Measurements from ENCODE around the gene RFX2.
"Not testable (repeated sequence)": the region's sequence is repeated elsewhere in the genome, so short reads cannot be mapped to it uniquely, and the experiment has no call there.

RFX2 gene

GRCh38 chr19:5987077-5987818 is 123.1 kb downstream of the RFX2 start:
- peak; percentile 64 for DNase-seq

DNA sequence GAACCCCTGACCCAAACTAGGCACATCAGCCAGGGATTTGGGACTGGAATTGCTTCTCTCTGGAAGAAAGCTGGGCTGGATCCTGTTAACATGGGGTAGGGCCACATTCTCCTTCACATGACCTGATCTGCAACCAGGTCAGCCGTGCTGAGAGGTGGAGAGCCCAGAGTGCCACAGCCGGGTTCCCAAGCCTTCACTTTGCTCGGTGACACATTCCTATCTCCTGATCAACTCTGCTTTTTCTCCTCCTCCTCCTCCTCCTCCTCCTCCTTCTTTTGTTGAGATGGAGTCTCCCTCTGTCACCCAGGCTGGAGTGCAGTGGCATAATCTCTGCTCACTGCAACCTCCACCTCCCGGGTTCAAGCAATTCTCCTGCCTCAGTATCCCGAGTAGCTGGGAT is 124.5 kb downstream of the RFX2 start:
- DNase-seq: not testable (repeated sequence)

GRCh38 chr19:5985098-5985783 is 125.1 kb downstream of the RFX2 start:
- DNase-seq: no peak

GRCh38 chr19:5984600-5984999 is 125.7 kb downstream of the RFX2 start:
- no peak for DNase-seq

DNA sequence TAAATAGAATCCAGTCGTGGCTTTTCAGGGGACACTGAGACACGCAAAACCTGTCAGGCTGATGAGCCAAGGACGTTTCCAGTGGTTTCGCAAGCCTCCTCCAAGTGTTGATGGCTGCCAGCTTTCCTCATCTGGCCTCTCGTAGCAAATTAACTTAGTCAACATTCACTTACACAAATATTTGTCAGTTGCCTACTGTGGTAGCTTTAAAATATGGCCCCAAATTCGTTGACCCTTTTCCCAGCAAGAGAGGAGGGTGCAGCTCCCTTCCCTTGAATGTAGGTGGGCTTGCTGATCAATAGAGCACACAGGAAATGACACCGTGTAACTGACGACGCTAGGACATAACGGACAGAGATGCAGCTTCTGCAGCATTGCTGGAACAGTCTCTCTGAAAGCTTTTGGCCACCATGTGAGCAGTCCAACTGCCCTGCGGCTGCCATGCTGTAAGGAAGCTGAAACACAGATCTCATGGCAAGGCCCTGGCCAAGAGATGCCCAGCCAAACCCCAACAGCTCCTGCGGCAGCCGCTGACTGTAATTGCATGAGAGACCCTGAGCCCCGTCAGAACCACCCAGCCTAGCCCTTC is 126.8 kb downstream of the RFX2 start:
- DNase-seq: no peak

GRCh38 chr19:5978606-5979552 is 131.4 kb downstream of the RFX2 start:
- no peak for DNase-seq

GRCh38 chr19:5977785-5978605 is 132.3 kb downstream of the RFX2 start, which contains the start of gene RANBP3:
Gene RANBP3 (minus strand): TSS chr19:5978140. CDS start chr19:5978082, 58 bp downstream.
- peak; percentile 98 for DNase-seq

DNA sequence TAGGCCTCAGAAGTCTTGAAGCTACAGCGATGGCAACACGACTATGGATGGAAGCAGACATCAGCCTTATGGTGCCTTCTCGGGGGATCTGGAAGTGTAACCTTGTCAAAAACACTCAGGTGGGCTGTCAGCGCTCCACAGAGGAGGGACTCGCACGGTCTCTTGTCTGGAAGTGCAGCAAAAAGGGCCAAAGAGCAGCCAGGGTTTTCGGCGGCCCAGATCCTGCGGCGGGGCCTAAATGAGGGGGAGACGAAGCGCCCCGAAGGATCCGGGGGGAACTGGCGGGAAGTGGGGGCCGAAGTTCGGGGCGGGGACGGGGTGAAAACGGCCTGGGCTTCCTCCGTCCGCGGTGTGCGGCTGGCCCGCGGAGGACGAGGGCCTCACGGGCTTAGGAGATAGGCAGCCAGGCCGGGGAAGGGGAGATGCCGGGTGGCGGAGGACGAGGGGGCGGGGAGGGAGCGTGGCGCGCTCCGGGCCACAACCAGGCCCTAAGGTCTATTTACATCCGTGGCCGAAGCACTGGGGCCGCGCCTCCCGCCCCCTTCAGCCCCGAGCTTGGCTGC is 133.0 kb downstream of the RFX2 start:
- no peak for DNase-seq

DNA sequence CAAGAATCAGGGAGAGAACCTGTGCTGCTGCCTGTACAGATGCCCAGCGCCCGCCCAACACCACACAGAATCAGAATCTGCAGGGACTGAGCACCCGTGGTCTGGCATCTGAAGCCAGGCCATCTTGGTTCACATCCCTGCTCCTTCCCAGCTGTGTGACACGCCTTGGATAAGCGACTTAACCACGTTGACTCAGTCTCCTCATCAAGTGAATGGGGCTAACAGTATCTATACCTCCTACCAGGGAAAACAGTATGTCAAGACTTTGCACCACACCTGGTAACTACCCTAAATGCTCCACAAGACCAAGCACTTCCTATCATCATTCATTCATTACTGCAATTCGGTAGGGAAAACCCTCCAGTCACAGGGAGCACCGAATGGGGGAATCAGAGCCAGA is 133.5 kb downstream of the RFX2 start:
- DNase-seq: no peak

GRCh38 chr19:5975388-5975728 is 134.9 kb downstream of the RFX2 start:
- no peak for DNase-seq

DNA sequence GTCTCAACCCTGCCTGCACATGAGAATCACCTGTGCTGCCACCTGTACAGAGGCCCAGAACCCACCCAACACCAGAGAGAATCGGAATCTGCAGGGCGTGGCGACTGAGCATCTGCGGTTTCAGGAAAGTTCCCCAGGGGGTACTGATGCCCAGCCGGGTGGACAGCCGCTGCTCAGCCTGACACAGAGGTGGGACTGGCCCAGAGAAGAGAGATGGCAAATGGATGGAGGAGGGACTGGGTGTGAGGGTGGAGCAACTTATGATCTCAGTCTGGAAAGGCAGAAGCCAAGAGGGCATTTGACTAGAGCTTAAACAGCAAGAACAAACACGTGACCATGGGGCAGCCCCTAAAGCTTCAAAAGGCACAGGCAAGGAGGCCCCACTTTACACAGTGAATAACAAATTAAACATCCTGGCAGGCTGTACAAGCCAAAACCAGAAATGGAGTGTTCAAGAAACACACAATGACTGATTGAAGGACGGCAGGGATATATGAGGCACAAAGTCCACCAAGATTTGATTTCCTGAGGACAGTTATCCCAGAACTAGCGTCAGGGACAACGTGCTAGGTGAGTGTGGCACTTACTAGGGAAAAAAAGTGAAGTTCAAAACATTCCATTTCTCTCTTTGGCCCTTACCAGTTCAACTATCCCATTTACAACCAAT is 135.4 kb downstream of the RFX2 start:
- DNase-seq: peak; percentile 34

- DNase-seq: no peak
Measured at GRCh38 chr19:5973867-5974635, 136.2 kb downstream of the RFX2 start.

DNA sequence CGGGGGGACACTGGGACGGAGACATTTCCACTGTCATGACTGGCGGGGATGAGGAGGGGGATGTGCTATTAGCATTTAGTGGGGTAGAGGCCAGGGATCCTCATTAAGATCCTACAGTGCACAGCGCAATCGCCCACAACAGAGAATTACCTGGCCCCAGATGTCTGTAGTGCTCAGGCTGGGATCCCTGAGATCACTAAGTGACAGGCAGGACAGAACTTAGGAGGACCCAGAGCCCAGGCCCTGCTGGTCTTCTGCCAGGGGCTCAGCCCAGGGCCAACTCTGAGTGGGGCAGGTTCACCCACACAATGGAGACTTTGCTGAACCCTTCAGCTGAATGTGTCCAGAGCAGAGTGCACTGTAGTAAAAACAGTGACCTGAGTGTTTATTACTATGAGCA is 136.9 kb downstream of the RFX2 start:
- DNase-seq: no peak

DNA sequence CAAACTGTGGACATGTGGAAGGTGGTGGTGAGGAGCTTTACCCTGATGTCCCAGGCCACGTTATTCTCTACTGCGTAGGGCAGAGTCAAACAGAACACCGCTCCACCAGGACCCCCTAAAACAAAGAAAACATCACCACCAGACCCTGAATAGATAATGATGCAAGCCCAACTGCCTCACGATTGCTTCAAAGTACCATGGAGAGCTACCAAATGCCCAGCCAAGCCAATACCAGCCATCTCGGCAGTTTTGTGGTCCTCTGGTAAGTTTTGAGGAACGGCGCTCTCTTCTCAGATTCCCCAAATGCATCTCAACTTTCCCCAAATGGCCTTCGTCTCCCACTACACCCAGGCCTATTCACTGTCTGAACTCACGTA is 138.0 kb downstream of the RFX2 start:
- no peak for DNase-seq

DNA sequence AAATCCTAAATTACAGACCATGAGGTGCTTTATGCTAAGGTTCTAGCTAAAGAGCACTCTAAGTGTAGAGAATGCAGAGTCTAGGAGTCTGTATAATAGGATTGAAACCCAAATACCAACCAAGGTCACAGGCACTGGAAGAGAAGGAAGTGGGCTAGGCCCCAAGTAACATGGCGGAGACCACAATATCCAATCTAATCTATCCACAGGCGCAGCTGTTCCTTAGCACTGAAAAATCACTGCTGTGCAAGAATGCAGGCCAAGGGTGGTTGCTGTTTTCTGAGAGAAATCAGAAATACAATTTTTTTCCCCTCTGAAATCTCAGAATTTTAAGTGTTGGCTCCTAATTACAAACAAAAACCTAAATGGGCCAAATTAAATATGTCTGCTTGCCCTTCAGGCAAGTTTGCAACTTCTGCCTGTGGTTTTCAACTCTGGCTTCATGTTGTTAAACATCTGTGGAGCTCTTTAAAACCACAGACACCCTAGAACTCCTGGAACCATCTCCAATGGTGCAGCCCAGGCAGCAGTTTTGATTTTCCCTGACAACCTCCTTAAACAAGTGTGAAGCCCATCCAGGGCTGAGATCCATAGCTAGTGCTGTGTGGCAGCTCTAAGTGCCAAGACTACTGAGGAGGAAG is 138.5 kb downstream of the RFX2 start:
- DNase-seq: no peak

- DNase-seq: no peak
Measured at GRCh38 chr19:5969476-5969875, 140.8 kb downstream of the RFX2 start.

GRCh38 chr19:5968431-5969373 is 141.6 kb downstream of the RFX2 start:
- no peak for DNase-seq

DNA sequence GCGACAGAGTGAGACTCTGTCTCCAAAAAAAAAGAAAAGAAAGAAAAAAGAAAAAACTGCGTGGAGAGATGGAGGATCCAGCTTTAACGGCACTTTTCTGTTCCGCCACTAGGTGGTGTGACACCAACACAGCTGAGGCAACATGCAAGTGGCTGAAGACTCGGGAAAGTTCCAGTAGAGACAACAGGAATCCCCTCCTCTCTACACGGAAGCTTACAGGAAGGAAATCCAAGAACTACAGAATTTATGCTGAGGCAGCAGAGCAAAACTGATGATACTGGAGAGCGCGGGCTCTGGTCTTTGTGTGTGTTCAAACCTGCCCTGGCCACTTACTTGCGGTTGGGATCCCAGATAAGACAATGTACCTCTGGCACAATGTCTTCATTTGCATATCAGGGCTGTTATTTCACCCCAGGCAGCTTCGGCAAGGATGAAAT is 142.3 kb downstream of the RFX2 start:
- peak; percentile 46 for DNase-seq

DNA sequence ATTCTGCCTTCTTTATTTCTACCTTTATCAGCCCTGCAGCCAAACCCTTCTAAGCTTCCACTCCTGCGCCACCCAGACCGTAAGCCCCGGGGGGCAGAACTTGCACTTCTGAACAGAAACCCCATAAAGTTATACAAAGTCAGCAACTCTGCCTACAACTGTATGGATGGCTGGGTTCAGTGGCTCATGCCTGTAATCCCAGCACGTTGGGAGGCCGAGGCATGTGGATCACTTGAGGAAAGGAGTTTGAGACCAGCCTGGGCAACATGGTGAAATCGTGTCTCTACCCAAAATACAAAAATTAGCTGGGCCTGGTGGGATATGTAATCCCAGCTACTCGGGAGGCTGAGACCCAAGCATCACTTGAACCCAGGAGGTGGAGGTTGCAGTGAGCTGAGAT is 142.7 kb downstream of the RFX2 start:
- no peak for DNase-seq

Measured in effector CD8-positive, alpha-beta T cell (primary cell).